ENCODE results near the gene LTBP3. TPM values are rescaled to one million over a fixed set of nuclear protein-coding genes. Genes with fewer than 3 reads are reported as not detected.

The LTBP3 gene
- total RNA-seq, 4 donors from 2014 or later: 48.7 to 467 (median 140) TPM

GRCh38 chr11:65575568-65576231, 17.5 kb upstream of the LTBP3 start, which contains the start of gene EHBP1L1:
TSS of gene EHBP1L1 (plus strand) at chr11:65576053. CDS start at chr11:65576303, 250 bp downstream.
- DNase-seq: peak; percentile 89
- intact Hi-C loops (cut with DNase I; ENCODE audit: low total_unique reads) (loop anchor here (5.0 kb wide), 1 partner anchor 33 kb away; no protein-coding TSS in a partner anchor), in situ Hi-C loops (cut with MboI; ENCODE audit: low pct_ligation_motif_present in 1 of 4, low pct_unique_long_range_greater_than_20kb in 1 of 4, low sequenced_read_pairs in 3 of 4) (no loop called here)
- H3K27ac ChIP-seq: peak within 1 kb of the TSS; percentile 96 to 98 (median 96)
- H3K9me3 ChIP-seq: no peaks in the 10 kb centered on the region
- H3K4me3 ChIP-seq: peak within 1 kb of the TSS; percentile 80 to 94 (median 86)
- no peaks in the 10 kb centered on the region for H3K27me3 ChIP-seq
- peaks cover 43 to 72% (median 61%) of the 10 kb centered on the region in 4 donors for H3K4me1 ChIP-seq
- 2 to 10% methylated on average over 2 to 9 of the region's 69 CpGs for WGBS, 2 donors (ENCODE audit: low coverage in 1 of 2)
- peaks cover 0 to 10% (median 4%) of the 10 kb centered on the region in 4 donors for H3K36me3 ChIP-seq
- TF ChIP-seq EP300 (IDR thresholded peaks at IDR 0.05; ENCODE audit: low read depth): no peak
- TF ChIP-seq POLR2AphosphoS5 (IDR thresholded peaks at IDR 0.05): peak in 2 of 3 donors; percentile 49 to 55
- TF ChIP-seq CTCF (IDR thresholded peaks at IDR 0.05): no peak
- peak; percentile 36 for TF ChIP-seq POLR2A (IDR thresholded peaks at IDR 0.05)

- Histone ChIP-seq H3K4me1 (peaks cover 43 to 73% (median 62%) of the 10 kb centered on the region in 4 donors), H3K9me3 (no peaks in the 10 kb centered on the region), H3K36me3 (peaks cover 0 to 3% (median under 1%) of the 10 kb centered on the region in 4 donors), H3K27me3 (no peaks in the 10 kb centered on the region), H3K4me3 (peak overlapping the region; percentile 30 to 94 (median 86)), H3K27ac (peak overlapping the region; percentile 96 to 98 (median 96))
- WGBS, 2 donors (ENCODE audit: low coverage in 1 of 2): 9% methylated on average over 22 of the region's 28 CpGs; no CpG with 5 or more reads in 1 of the 2 donors
- TF ChIP-seq CTCF (IDR thresholded peaks at IDR 0.05) (no peak), EP300 (IDR thresholded peaks at IDR 0.05; ENCODE audit: low read depth) (no peak), POLR2AphosphoS5 (IDR thresholded peaks at IDR 0.05) (peak in 2 of 3 donors; percentile 29 to 61)
- intact Hi-C loops (cut with DNase I; ENCODE audit: low total_unique reads): loop anchor here (5.0 kb wide), 1 partner anchor 33 kb away; no protein-coding TSS in a partner anchor
- peak; percentile 75 for DNase-seq
- in situ Hi-C loops (cut with MboI; ENCODE audit: low pct_ligation_motif_present in 1 of 4, low pct_unique_long_range_greater_than_20kb in 1 of 4, low sequenced_read_pairs in 3 of 4): no loop called here
These were observed 16.8 kb upstream of the LTBP3 start for GRCh38 chr11:65574811-65575567.

GRCh38 chr11:65574109-65574810, 16.1 kb upstream of the LTBP3 start:
- intact Hi-C loops (cut with DNase I; ENCODE audit: low total_unique reads): no loop called here
- in situ Hi-C loops (cut with MboI; ENCODE audit: low pct_ligation_motif_present in 1 of 4, low pct_unique_long_range_greater_than_20kb in 1 of 4, low sequenced_read_pairs in 3 of 4): no loop called here
- H3K36me3 ChIP-seq: no peaks in the 10 kb centered on the region
- peak overlapping the region; percentile 30 to 94 (median 86) for H3K4me3 ChIP-seq
- peak overlapping the region; percentile 96 to 98 (median 96) for H3K27ac ChIP-seq
- peaks cover 43 to 78% (median 65%) of the 10 kb centered on the region in 4 donors for H3K4me1 ChIP-seq
- TF ChIP-seq CTCF (IDR thresholded peaks at IDR 0.05) (peak; percentile 74 to 99 (median 94)), POLR2A (IDR thresholded peaks at IDR 0.05) (peak; percentile 40), EP300 (IDR thresholded peaks at IDR 0.05; ENCODE audit: low read depth) (no peak), POLR2AphosphoS5 (IDR thresholded peaks at IDR 0.05) (peak; percentile 68 to 85 (median 81))
- H3K27me3 ChIP-seq: no peaks in the 10 kb centered on the region
- no peaks in the 10 kb centered on the region for H3K9me3 ChIP-seq
- DNase-seq: peak; percentile 90
- WGBS, 2 donors (ENCODE audit: low coverage in 1 of 2): 2% methylated on average over 29 of the region's 67 CpGs; no CpG with 5 or more reads in 1 of the 2 donors

Data from transverse colon (tissue), 4 donors.